Stimulated activated naive CD8-positive, alpha-beta T cell treated with anti-CD3 and anti-CD28 coated beads, Interleukin-15, Interleukin-2, amounts not matched to agents 100 U/mL and 50 U/mL, for 24 hours (primary cell): Measurements from ENCODE around the gene XIRP1.

Source experiments
- ATAC-seq: fragments of 150-1000 bp; cut with Tn5 transposase; one replicate; pipeline ENCODE4 v1.10.0; 2021
- DNase-seq: peaks from one replicate; pipeline ENCODE4 v3.0.0; 2021

XIRP1 gene

GRCh38 chr3:39165518-39165917 is 26.9 kb downstream of the XIRP1 start:
- no peak for ATAC-seq

GRCh38 chr3:39164414-39164813 is 28.0 kb downstream of the XIRP1 start:
- DNase-seq (no peak), ATAC-seq (no peak)

More at GRCh38 chr3:39165518-39165917, 26.9 kb downstream of the XIRP1 start:
- DNase-seq = no peak

GRCh38 chr3:39158148-39158715 is 34.2 kb downstream of the XIRP1 start:
- no peak for DNase-seq
- no peak for ATAC-seq

- no peak for ATAC-seq
These were observed 35.0 kb downstream of the XIRP1 start for GRCh38 chr3:39157359-39157758.

GRCh38 chr3:39156421-39156820 is 36.0 kb downstream of the XIRP1 start:
- DNase-seq = no peak
- ATAC-seq = no peak

More at GRCh38 chr3:39157359-39157758, 35.0 kb downstream of the XIRP1 start:
- DNase-seq = no peak

GRCh38 chr3:39154280-39155021 is 37.9 kb downstream of the XIRP1 start:
- no peak for ATAC-seq

GRCh38 chr3:39153977-39154279 is 38.5 kb downstream of the XIRP1 start:
- no peak for DNase-seq
- ATAC-seq = no peak

More at GRCh38 chr3:39154280-39155021, 37.9 kb downstream of the XIRP1 start:
- DNase-seq = no peak

GRCh38 chr3:39150803-39151631 is 41.4 kb downstream of the XIRP1 start:
- DNase-seq (peak; percentile 78), ATAC-seq (no peak)

GRCh38 chr3:39150148-39150802 is 42.1 kb downstream of the XIRP1 start:
- no peak for DNase-seq
- no peak for ATAC-seq

GRCh38 chr3:39149498-39150147 is 42.8 kb downstream of the XIRP1 start:
- ATAC-seq (no peak), DNase-seq (no peak)

- no peak for ATAC-seq
- no peak for DNase-seq
These were observed 43.3 kb downstream of the XIRP1 start for GRCh38 chr3:39149059-39149455.

GRCh38 chr3:39148435-39149058 is 43.8 kb downstream of the XIRP1 start:
- ATAC-seq (no peak), DNase-seq (no peak)

- peak; percentile 55 for DNase-seq
- no peak for ATAC-seq
These were observed 44.5 kb downstream of the XIRP1 start for GRCh38 chr3:39147711-39148434.

GRCh38 chr3:39146611-39147591 is 45.5 kb downstream of the XIRP1 start:
- peak; percentile 77 for DNase-seq
- peak; percentile 71 for ATAC-seq

GRCh38 chr3:39146083-39146501 is 46.3 kb downstream of the XIRP1 start:
- ATAC-seq = no peak
- no peak for DNase-seq

- ATAC-seq = no peak
- no peak for DNase-seq
These were observed 47.5 kb downstream of the XIRP1 start for GRCh38 chr3:39144748-39145380.

GRCh38 chr3:39144095-39144747 is 48.2 kb downstream of the XIRP1 start:
- no peak for ATAC-seq

GRCh38 chr3:39143051-39143885 is 49.1 kb downstream of the XIRP1 start:
- no peak for DNase-seq
- ATAC-seq = no peak

More at GRCh38 chr3:39144095-39144747, 48.2 kb downstream of the XIRP1 start:
- DNase-seq = no peak
